Activated CD4-positive, alpha-beta memory T cell treated with anti-CD3 and anti-CD28 coated beads for 36 hours (primary cell): ENCODE data around the gene NGFR. TPM values are rescaled to one million over a fixed set of nuclear protein-coding genes. Genes with fewer than 3 reads are reported as not detected.

Source experiments
- microRNA-seq: library from miRNA; unstranded; fragments of <30 nt; microRNA quantifications from one replicate; pipeline ENCODE4 v1.2.0, GENCODE V29; 2022; ENCODE audit warnings: borderline number of aligned reads, borderline microRNAs expressed, borderline replicate concordance
- total RNA-seq, 2 experiments: library from RNA; stranded (reverse); gene quantifications; one replicate each; pipeline ENCODE4 v1.2.3, GENCODE V29; 2021

NGFR gene
- total RNA-seq, 2 experiments from 2014 or later: 0.17 to 0.21 TPM

Small RNAs within 50 kb of the gene (microRNA-seq; reads per million reads assigned to microRNA genes)
- not detected for gene MIR6165

Other genes starting within 250 kb of the NGFR start
- gene ZNF652, start 133.0 kb upstream of the NGFR start, total RNA-seq: 1 to 10 TPM; 5.7 to 7.2 TPM
- 100 to 1,000 TPM; 280 to 295 TPM for gene PHB1, start 80.4 kb upstream of the NGFR start, total RNA-seq
- under 1 TPM in 1 of 2 experiments, not detected in 1; 0.10 TPM for gene NXPH3, start 80.6 kb downstream of the NGFR start, total RNA-seq
- 10 to 100 TPM; 53.4 to 60.0 TPM for gene SPOP, start 182.8 kb downstream of the NGFR start, total RNA-seq
- gene SLC35B1, start 212.7 kb downstream of the NGFR start, total RNA-seq: 10 to 100 TPM; 48.3 to 54.1 TPM